HepG2 (cell line): ENCODE measurements around the gene UBE2H. TPM values are rescaled to one million over a fixed set of nuclear protein-coding genes. Genes with fewer than 3 reads are reported as not detected.

ENCODE experiments used
- ATAC-seq: fragments of 200-7000 bp; cut with Tn5 transposase; 3 replicates; pipeline ENCODE4 v1.9.1; 2020; ENCODE audit warnings: mild to moderate bottlenecking, moderate library complexity
- BruUV-seq: library from RNA; stranded (reverse); fragments of 400-500 nt; replicated peaks from 2 replicates; lab custom pipeline; 2021; lab: Mats Ljungman, UMichigan
- CTCF ChIA-PET: fragments of 300-600 bp; formaldehyde crosslinking; extraction: SDS; loops from one replicate; lab custom pipeline; 2021; ENCODE audit warnings: low total read pairs, inconsistent platforms, low intra/inter-chr PET ratio; lab: Yijun Ruan, JAX
- POLR2A ChIA-PET: fragments of 350-600 bp; sonication (Branson Sonifier 250); formaldehyde crosslinking; loops from one replicate; lab custom pipeline; 2020; ENCODE audit warnings: antibody characterized with exemption, inconsistent platforms; lab: Yijun Ruan, JAX
- DNase-seq: peaks from one replicate; pipeline ENCODE4 v3.0.0-alpha.2; 2015; ENCODE audit warnings: low spot score
- FAIRE-seq: peaks from 3 replicates; lab custom pipeline; 2011; peaks lifted over from hg19 to GRCh38; lab: Jason Lieb, UNC
- H2AFZ ChIP-seq: one replicate; pipeline ENCODE4 v1.6.1; 2011; ENCODE audit warnings: low read length, inconsistent platforms
- H3K27ac ChIP-seq: fragments of 300-600 bp; 3 replicates; pipeline ENCODE4 v1.8.0; 2011; ENCODE audit warnings: mixed run types, mild to moderate bottlenecking, mixed read lengths, low read length, inconsistent platforms; ENCODE audit not compliant: insufficient read depth; ENCODE audit errors: extremely low read length
- H3K27me3 ChIP-seq, 2 experiments: fragments of 200-600 bp in 1 of 2; 2 replicates in 1 of 2; 3 replicates in 1 of 2; pipeline versions ENCODE4 v1.6.0 to v1.8.0; 2011; ENCODE audit warnings: low read length in 2 of 2, mild to moderate bottlenecking in 2 of 2, moderate library complexity in 2 of 2, inconsistent platforms in 1 of 2; ENCODE audit not compliant: insufficient read depth in 2 of 2, control insufficient read depth in 1 of 2
- H3K36me3 ChIP-seq, 2 experiments: fragments of 200-600 bp in 1 of 2; replicated peaks in 1 of 2; 2 replicates in 1 of 2; 3 replicates in 1 of 2; pipeline versions ENCODE4 v1.5.1 to v1.8.0; 2011; ENCODE audit warnings: low read length in 2 of 2, inconsistent platforms in 1 of 2; ENCODE audit not compliant: insufficient read depth in 2 of 2, control insufficient read depth in 1 of 2
- H3K4me1 ChIP-seq: 2 replicates; pipeline ENCODE4 v1.5.1; 2012; ENCODE audit warnings: low read length, inconsistent platforms; ENCODE audit not compliant: insufficient read depth
- H3K4me2 ChIP-seq: 2 replicates; pipeline ENCODE4 v1.6.0; 2011; ENCODE audit warnings: low read depth, low read length, inconsistent platforms
- H3K4me3 ChIP-seq, 3 experiments: fragments of 200-600 bp in 1 of 3; sonication (generic), shearing (Covaris generic) in 1 of 3; replicated peaks in 1 of 3; 2 replicates each; pipeline ENCODE4 v1.5.1; 2011 to 2016; ENCODE audit warnings: low read length in 3 of 3, inconsistent platforms in 2 of 3, low read depth in 2 of 3, mild to moderate bottlenecking in 2 of 3, control low read depth in 1 of 3, mixed read lengths in 1 of 3; ENCODE audit not compliant: insufficient read depth in 1 of 3
- H3K79me2 ChIP-seq: one replicate; pipeline ENCODE4 v1.6.1; 2011; ENCODE audit warnings: low read length, inconsistent platforms; ENCODE audit not compliant: insufficient read depth
- H3K9ac ChIP-seq: 2 replicates; pipeline ENCODE4 v1.6.0; 2011; ENCODE audit warnings: mild to moderate bottlenecking, low read depth, low read length, inconsistent platforms; ENCODE audit not compliant: insufficient read depth
- H3K9me3 ChIP-seq: 2 replicates; pipeline ENCODE4 v1.5.1; 2012; ENCODE audit warnings: mild to moderate bottlenecking, low read length
- H4K20me1 ChIP-seq: 2 replicates; pipeline ENCODE4 v1.6.0; 2011; ENCODE audit warnings: inconsistent platforms, mild to moderate bottlenecking, low read length, moderate library complexity; ENCODE audit not compliant: insufficient read depth
- AKAP8 ChIP-seq: sonication (generic); formaldehyde crosslinking; IDR thresholded peaks from 2 replicates; pipeline ENCODE4 v1.5.1; 2020; ENCODE audit warnings: mild to moderate bottlenecking, missing genetic modification reagents
- BRD4 ChIP-seq: sonication (generic); formaldehyde crosslinking; IDR thresholded peaks from 2 replicates; pipeline ENCODE4 v1.4.0; 2020; ENCODE audit warnings: missing genetic modification reagents
- CEBPB ChIP-seq: IDR thresholded peaks from 2 replicates; pipeline ENCODE4 v1.6.1; 2011; ENCODE audit warnings: low read depth, low read length, improper control_type of control experiment, borderline replicate concordance
- CEBPG ChIP-seq: IDR thresholded peaks from 2 replicates; pipeline ENCODE4 v1.6.1; 2016
- EED ChIP-seq: sonication (generic); formaldehyde crosslinking; IDR thresholded peaks from 2 replicates; pipeline ENCODE4 v1.5.0; 2020; ENCODE audit warnings: mild to moderate bottlenecking, missing genetic modification reagents
- ELF3 ChIP-seq: IDR thresholded peaks from 2 replicates; pipeline ENCODE4 v1.6.1; 2016; ENCODE audit warnings: missing genetic modification reagents, missing compliant biosample characterization
- EP300 ChIP-seq, 3 experiments: sonication (generic) in 1 of 3; formaldehyde crosslinking in 1 of 3; IDR thresholded peaks; 2 replicates each; pipeline versions ENCODE4 v1.5.1 to v1.6.1; 2011 to 2020; ENCODE audit warnings: low read depth in 2 of 3, low read length in 2 of 3, borderline replicate concordance in 1 of 3, improper control_type of control experiment in 1 of 3, mild to moderate bottlenecking in 1 of 3, missing genetic modification reagents in 1 of 3, moderate library complexity in 1 of 3
- HNF4A ChIP-seq: sonication (generic); formaldehyde crosslinking; IDR thresholded peaks from 2 replicates; pipeline ENCODE4 v1.4.0; 2020; ENCODE audit warnings: missing genetic modification reagents
- ONECUT2 ChIP-seq: sonication (generic); formaldehyde crosslinking; IDR thresholded peaks from 2 replicates; pipeline ENCODE4 v1.4.0; 2020; ENCODE audit warnings: missing genetic modification reagents
- RELA ChIP-seq: sonication (generic); formaldehyde crosslinking; IDR thresholded peaks from 2 replicates; pipeline ENCODE4 v1.4.0; 2020; ENCODE audit warnings: missing genetic modification reagents
- SALL1 ChIP-seq: sonication (generic); formaldehyde crosslinking; IDR thresholded peaks from 2 replicates; pipeline ENCODE4 v1.8.0; 2022; ENCODE audit warnings: mild to moderate bottlenecking, missing genetic modification reagents
- TEF ChIP-seq: sonication (generic); formaldehyde crosslinking; IDR thresholded peaks from 2 replicates; pipeline ENCODE4 v1.5.0; 2020; ENCODE audit warnings: missing genetic modification reagents
- TERF1 ChIP-seq: sonication (generic); formaldehyde crosslinking; IDR thresholded peaks from 2 replicates; pipeline ENCODE4 v1.8.0; 2022; ENCODE audit warnings: mild to moderate bottlenecking, missing genetic modification reagents, moderate library complexity
- TFAP4 ChIP-seq: sonication (generic); IDR thresholded peaks from 2 replicates; pipeline ENCODE4 v1.6.1; 2016; ENCODE audit warnings: low read depth, borderline replicate concordance
- ZNF354B ChIP-seq: sonication (generic); formaldehyde crosslinking; IDR thresholded peaks from 2 replicates; pipeline ENCODE4 v1.8.0; 2022; ENCODE audit warnings: mild to moderate bottlenecking, missing genetic modification reagents
- ZNF703 ChIP-seq: sonication (generic); formaldehyde crosslinking; IDR thresholded peaks from 2 replicates; pipeline ENCODE4 v1.5.1; 2020; ENCODE audit warnings: missing genetic modification reagents, mild to moderate bottlenecking, moderate library complexity, borderline replicate concordance
- ZZZ3 ChIP-seq: sonication (generic); formaldehyde crosslinking; IDR thresholded peaks from 2 replicates; pipeline ENCODE4 v1.4.0; 2020; ENCODE audit warnings: missing genetic modification reagents, mild to moderate bottlenecking, borderline replicate concordance
- WGBS: methylation state at CpG from one replicate; pipeline ENCODE4 v1.1.6; 2017; ENCODE audit warnings: low lambda C conversion rate; 5-methylcytosine and 5-hydroxymethylcytosine counted together
- in situ Hi-C: cut with HindIII; loops from 2 replicates; pipeline ENCODE4 v1.10.0; 2017; ENCODE audit warnings: low pct_unique_long_range_greater_than_20kb; ENCODE audit not compliant: extremely low pct_ligation_motif_present
- intact Hi-C: fragments of 100-400 bp; cut with micrococcal nuclease; formaldehyde crosslinking; loops from one replicate; pipeline ENCODE4 v1.10.0; 2022; ENCODE audit not compliant: unreplicated experiment
- polyA plus RNA-seq, 8 experiments: library from polyadenylated mRNA; depleted of rRNA in 3 of 8; stranded (reverse) in 7 of 8; unstranded in 1 of 8; fragments of >200 nt; fragmentation: Illumina TruSeq in 4 of 8; extraction: Trizol in 4 of 8; gene quantifications; 2 replicates each; pipeline versions ENCODE4 v1.2.1 to v1.2.3, GENCODE V29; 2011 to 2016; ENCODE audit warnings: low read depth in 4 of 8, missing spikeins in 1 of 8, mixed read lengths in 1 of 8; ENCODE audit not compliant: insufficient read depth in 1 of 8
- total RNA-seq, 5 experiments: library from RNA; depleted of rRNA; stranded (reverse); fragments of >200 nt; fragmentation: Illumina TruSeq; extraction: Trizol; gene quantifications; 2 replicates each; pipeline ENCODE4 v1.2.3, GENCODE V29; 2016; ENCODE audit warnings: low read depth in 1 of 5

UBE2H gene
- total and polyA plus RNA-seq, 2 of the 13 experiments (the other 11 are each of a cell fraction or from before 2014, with no cell fraction given): 15.5 to 40.1 TPM

- TF ChIP-seq TERF1 (CRISPR knock-in tag): no peak
- TF ChIP-seq BRD4 (CRISPR knock-in tag): no peak
- TF ChIP-seq EED (CRISPR knock-in tag): no peak
- TF ChIP-seq ZZZ3 (CRISPR knock-in tag): no peak
These were observed 70.2 kb downstream of the UBE2H start (continued) for GRCh38 chr7:129882531-129882930.

- Histone ChIP-seq H3K4me2 (no peak overlapping the region), H3K4me1 (peaks cover 16% of the 10 kb centered on the region), H3K9me3 (no peaks in the 10 kb centered on the region), H3K9ac (no peak overlapping the region), H3K79me2 (no peaks in the 10 kb centered on the region), H3K4me3 (no peak overlapping the region), H3K27me3 (no peaks in the 10 kb centered on the region), H3K36me3 (peaks cover 2 to 4% of the 10 kb centered on the region in 2 experiments), H2AFZ (no peak overlapping the region), H4K20me1 (peaks cover 13% of the 10 kb centered on the region; the same call in 1 of the 2 replicates), H3K27ac (peak overlapping the region; percentile 14)
- POLR2A ChIA-PET: no interaction called here
- peak; percentile 38 for ATAC-seq
- DNase-seq: peak; percentile 28
- WGBS: 71% methylated on average over 3 of the region's 3 CpGs
- CTCF ChIA-PET: no interaction called here
- peak; percentile 66 for FAIRE-seq
- in situ Hi-C loops (no loop called here), intact Hi-C loops (no loop called here)
- no TSS peak for BruUV-seq
- TF ChIP-seq SALL1 (CRISPR knock-in tag): no peak
- no peak for TF ChIP-seq RELA (CRISPR knock-in tag)
- TF ChIP-seq AKAP8 (CRISPR knock-in tag): no peak
- TF ChIP-seq EP300 (IDR thresholded peaks at IDR 0.05; ENCODE audit: low read depth in 2 of 2, low read length in 2 of 2): peak in 1 of 2 experiments; percentile 25; a peak in 1 of 4 replicates
- no peak for TF ChIP-seq EP300 (CRISPR knock-in tag; IDR thresholded peaks at IDR 0.05; ENCODE audit: borderline replicate concordance)
- peak; percentile 77 for TF ChIP-seq CEBPG (CRISPR knock-in tag)
- TF ChIP-seq CEBPB: 0 out of 2 replicates have a peak, but pooled peaks have one; percentile 0
- 0 out of 2 replicates have a peak, but pooled peaks have one; percentile 16 for TF ChIP-seq ELF3
- peak; percentile 11; the same call in 1 of the 2 replicates for TF ChIP-seq TFAP4
- peak; percentile 93 for TF ChIP-seq TEF (CRISPR knock-in tag)
- TF ChIP-seq ZNF703 (CRISPR knock-in tag): no peak
- no peak for TF ChIP-seq ZNF354B
- no peak for TF ChIP-seq ONECUT2 (CRISPR knock-in tag)
- TF ChIP-seq HNF4A: 0 out of 2 replicates have a peak, but pooled peaks have one; percentile 8
These were observed 75.5 kb downstream of the UBE2H start for GRCh38 chr7:129877146-129877792.
